NCI-H345 (cell line): Measurements from ENCODE around the gene WNT7A.

Experiments used
- DNase-seq: peaks from one replicate; lab custom pipeline; 2025; lab: John Stamatoyannopoulos, UW

WNT7A gene

GRCh38 chr3:13845806-13846205 lies 34.1 kb downstream of the WNT7A start:
- DNase-seq = no peak

- DNase-seq = no peak
Measured at GRCh38 chr3:13844911-13845310, 35.0 kb downstream of the WNT7A start.

GRCh38 chr3:13844286-13844685 lies 35.6 kb downstream of the WNT7A start:
- no peak for DNase-seq

- no peak for DNase-seq
Measured at GRCh38 chr3:13843351-13843750, 36.5 kb downstream of the WNT7A start.

GRCh38 chr3:13842226-13842625 lies 37.6 kb downstream of the WNT7A start:
- DNase-seq = no peak

- DNase-seq = no peak
Measured at GRCh38 chr3:13841826-13842225, 38.0 kb downstream of the WNT7A start.

GRCh38 chr3:13841141-13841540 lies 38.7 kb downstream of the WNT7A start:
- DNase-seq = no peak

GRCh38 chr3:13840456-13840855 lies 39.4 kb downstream of the WNT7A start:
- DNase-seq = no peak

GRCh38 chr3:13839726-13840340 lies 40.0 kb downstream of the WNT7A start:
- no peak for DNase-seq

GRCh38 chr3:13839253-13839652 lies 40.6 kb downstream of the WNT7A start:
- DNase-seq = no peak

GRCh38 chr3:13838421-13838820 lies 41.5 kb downstream of the WNT7A start:
- no peak for DNase-seq

- DNase-seq = no peak
Measured at GRCh38 chr3:13837751-13838150, 42.1 kb downstream of the WNT7A start.

GRCh38 chr3:13836658-13837587 lies 42.9 kb downstream of the WNT7A start:
- no peak for DNase-seq

GRCh38 chr3:13835246-13835645 lies 44.6 kb downstream of the WNT7A start:
- no peak for DNase-seq

GRCh38 chr3:13834258-13835035 lies 45.4 kb downstream of the WNT7A start:
- DNase-seq = no peak

- DNase-seq = no peak
Measured at GRCh38 chr3:13833506-13834257, 46.2 kb downstream of the WNT7A start.

GRCh38 chr3:13832130-13832529 lies 47.7 kb downstream of the WNT7A start:
- no peak for DNase-seq

GRCh38 chr3:13831386-13831996 lies 48.4 kb downstream of the WNT7A start:
- DNase-seq = no peak

GRCh38 chr3:13829311-13829710 lies 50.6 kb downstream of the WNT7A start:
- no peak for DNase-seq

GRCh38 chr3:13828501-13829265 lies 51.2 kb downstream of the WNT7A start:
- no peak for DNase-seq

GRCh38 chr3:13827699-13828098 lies 52.2 kb downstream of the WNT7A start:
- no peak for DNase-seq
